ENCODE results near the gene SLTM.
"Not testable (repeated sequence)": the region's sequence is repeated elsewhere in the genome, so short reads cannot be mapped to it uniquely, and the experiment has no call there.

SLTM gene

GRCh38 chr15:58875343-58875742, 58.1 kb downstream of the SLTM start:
- DNase-seq = no peak

- no peak for DNase-seq
Measured at GRCh38 chr15:58873267-58873666, 60.2 kb downstream of the SLTM start.

- no peak for DNase-seq
Measured at GRCh38 chr15:58870451-58870850, 63.0 kb downstream of the SLTM start.

- no peak for DNase-seq
Measured at GRCh38 chr15:58867926-58868325, 65.6 kb downstream of the SLTM start.

- no peak for DNase-seq
Measured at GRCh38 chr15:58865425-58865880, 68.0 kb downstream of the SLTM start.

GRCh38 chr15:58864602-58865424, 68.7 kb downstream of the SLTM start:
- no peak for DNase-seq

- no peak for DNase-seq
Measured at GRCh38 chr15:58862326-58862725, 71.2 kb downstream of the SLTM start.

- DNase-seq = not testable (repeated sequence)
Measured at GRCh38 chr15:58856621-58857020, 76.9 kb downstream of the SLTM start.

GRCh38 chr15:58856086-58856485, 77.4 kb downstream of the SLTM start:
- DNase-seq = no peak

- no peak for DNase-seq
Measured at GRCh38 chr15:58854593-58854992, 78.9 kb downstream of the SLTM start.

GRCh38 chr15:58852347-58852746, 81.1 kb downstream of the SLTM start:
- no peak for DNase-seq

GRCh38 chr15:58851205-58851604, 82.3 kb downstream of the SLTM start:
- DNase-seq = not testable (repeated sequence)

GRCh38 chr15:58842713-58843396, 90.6 kb downstream of the SLTM start:
- no peak for DNase-seq

GRCh38 chr15:58840048-58840447, 93.4 kb downstream of the SLTM start:
- no peak for DNase-seq

GRCh38 chr15:58839485-58839884, 94.0 kb downstream of the SLTM start:
- DNase-seq = no peak

- not testable (repeated sequence) for DNase-seq
Measured at GRCh38 chr15:58833681-58834426, 99.6 kb downstream of the SLTM start.

- no peak for DNase-seq
Measured at GRCh38 chr15:58830556-58830955, 102.9 kb downstream of the SLTM start.

Data from activated T-cell treated with anti-CD3 and anti-CD28 coated beads for 4 hours (primary cell).